HG02642 (cell line): Measurements from ENCODE around the gene ADRB2.
"Not testable (repeated sequence)": the region's sequence is repeated elsewhere in the genome, so short reads cannot be mapped to it uniquely, and the experiment has no call there.

ENCODE experiments used
- ATAC-seq: cut with Tn5 transposase; IDR thresholded peaks from one replicate; pipeline ENCODE4 v1.9.1; 2021; ENCODE audit warnings: mild to moderate bottlenecking; ENCODE audit not compliant: unreplicated experiment, poor library complexity

ADRB2 gene

DNA sequence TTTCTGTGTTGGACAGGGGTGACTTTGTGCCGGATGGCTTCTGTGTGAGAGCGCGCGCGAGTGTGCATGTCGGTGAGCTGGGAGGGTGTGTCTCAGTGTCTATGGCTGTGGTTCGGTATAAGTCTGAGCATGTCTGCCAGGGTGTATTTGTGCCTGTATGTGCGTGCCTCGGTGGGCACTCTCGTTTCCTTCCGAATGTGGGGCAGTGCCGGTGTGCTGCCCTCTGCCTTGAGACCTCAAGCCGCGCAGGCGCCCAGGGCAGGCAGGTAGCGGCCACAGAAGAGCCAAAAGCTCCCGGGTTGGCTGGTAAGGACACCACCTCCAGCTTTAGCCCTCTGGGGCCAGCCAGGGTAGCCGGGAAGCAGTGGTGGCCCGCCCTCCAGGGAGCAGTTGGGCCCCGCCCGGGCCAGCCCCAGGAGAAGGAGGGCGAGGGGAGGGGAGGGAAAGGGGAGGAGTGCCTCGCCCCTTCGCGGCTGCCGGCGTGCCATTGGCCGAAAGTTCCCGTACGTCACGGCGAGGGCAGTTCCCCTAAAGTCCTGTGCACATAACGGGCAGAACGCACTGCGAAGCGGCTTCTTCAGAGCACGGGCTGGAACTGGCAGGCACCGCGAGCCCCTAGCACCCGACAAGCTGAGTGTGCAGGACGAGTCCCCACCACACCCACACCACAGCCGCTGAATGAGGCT, at the start of gene ADRB2:
Gene ADRB2, plus strand, starts transcription at position 559 of the 686 bp plus-strand sequence. CDS start 221 bp downstream, outside the sequence.
- ATAC-seq = peak; percentile 96

DNA sequence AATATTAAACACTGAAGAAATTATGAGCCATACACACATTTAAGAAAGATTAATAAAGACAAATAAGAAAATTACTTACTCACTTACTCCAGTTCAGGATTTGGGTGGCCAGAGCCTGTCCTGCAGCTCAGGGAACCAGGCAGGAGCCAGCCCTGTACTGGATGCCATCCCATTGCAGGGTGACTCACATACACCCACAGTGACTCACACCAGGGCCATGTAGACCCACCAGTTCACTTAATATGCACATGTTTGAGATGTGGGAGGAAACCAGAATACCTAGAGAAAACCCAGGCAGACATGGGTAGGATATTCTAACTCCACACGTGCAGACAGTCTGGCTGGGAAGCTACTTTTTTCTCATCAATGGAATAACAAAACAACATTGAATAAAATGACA, 49.6 kb upstream of the ADRB2 start:
- no peak for ATAC-seq

DNA sequence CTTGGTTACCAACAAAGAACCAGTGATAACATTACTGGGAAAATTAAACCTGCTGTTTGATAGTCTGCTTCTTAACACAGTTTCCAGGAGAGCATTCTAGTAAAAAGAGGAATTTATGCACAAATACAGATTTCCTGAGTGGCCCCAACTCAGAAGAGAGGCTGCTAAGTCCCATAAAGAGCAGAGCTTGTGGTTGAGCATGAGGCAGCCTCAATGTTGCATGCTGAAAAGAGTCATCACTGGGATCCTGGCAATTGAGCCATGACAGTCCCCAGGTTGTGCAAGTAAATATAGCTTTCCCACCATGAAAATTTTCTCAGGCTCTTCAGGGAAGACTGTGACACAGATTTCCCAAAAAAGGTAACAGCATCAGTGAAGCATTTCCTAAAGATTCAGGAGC, 47.5 kb upstream of the ADRB2 start:
- no peak for ATAC-seq

DNA sequence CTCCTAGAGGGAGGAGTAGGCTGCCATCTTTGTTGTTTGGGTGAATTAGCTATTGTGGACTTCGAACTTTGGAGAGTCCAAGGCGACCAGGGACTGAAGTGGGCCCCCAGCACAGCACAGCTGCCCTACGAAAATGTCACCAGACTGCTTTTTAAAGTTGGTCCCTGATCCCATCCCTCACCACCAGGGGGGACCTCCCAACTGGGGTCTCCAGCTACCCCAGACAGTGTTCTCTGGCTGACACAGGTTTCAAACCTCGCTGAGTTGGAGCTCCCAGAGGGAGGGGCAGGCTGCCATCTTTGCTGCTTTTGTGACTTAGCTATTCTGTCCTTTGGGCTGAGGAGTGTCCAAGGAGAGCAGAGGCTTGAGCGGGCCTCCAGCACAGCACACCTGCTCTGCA, 45.7 kb upstream of the ADRB2 start:
- no peak for ATAC-seq

DNA sequence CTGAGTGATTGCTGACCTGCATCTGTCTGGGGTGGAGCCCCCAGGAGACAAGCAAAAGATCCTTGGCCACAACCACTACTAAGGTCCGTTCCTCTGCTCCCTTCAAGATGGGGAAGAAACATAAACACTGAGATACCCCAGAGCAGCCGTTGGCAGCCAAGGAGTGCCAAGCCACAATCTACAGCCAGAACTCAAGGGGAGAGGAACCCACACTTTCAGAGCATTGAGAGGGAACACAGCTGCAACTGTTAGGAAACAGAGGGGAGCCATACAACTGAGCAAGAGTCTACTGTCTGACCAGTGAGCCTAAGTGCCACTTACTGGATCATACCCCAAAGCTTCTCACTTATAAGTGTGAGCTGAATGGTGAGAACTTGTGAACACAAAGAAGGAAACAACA, 44.6 kb upstream of the ADRB2 start:
- no peak for ATAC-seq

DNA sequence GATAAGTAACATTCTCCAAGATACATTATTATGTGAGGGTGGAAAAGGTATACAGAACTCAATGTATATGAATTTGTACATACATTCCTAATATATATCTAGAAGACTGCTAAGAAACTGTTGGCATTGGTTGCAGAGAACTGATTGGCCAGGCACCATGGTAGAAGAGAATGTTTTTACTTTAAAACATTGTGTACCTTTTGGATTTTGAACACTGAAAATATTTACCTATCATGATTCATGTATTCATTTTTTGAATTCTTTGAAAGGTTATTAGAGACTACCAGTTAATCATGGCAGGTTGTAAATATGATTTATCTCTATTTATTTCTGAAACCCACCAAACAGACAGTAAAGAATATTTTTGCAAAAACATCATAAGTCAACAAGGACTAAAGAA, 41.2 kb upstream of the ADRB2 start:
- ATAC-seq = no peak

DNA sequence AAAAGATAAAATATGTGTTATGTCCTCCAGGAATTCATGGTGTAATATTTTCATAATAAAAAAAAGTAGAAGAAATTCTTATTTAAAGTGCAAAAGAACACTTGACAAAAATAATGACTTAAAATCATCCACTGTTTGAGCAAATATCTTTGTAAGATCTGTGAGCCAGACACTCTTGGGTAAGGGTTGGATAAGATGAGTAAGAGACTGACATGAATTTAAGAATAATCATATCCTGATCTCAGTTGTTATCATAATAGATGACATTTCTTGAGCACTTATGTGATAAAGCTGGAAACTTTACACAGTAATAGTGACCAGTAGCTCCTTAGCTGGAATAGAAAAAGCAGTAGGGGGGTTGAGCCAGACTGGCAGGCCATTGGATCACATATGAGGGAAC, 40.0 kb upstream of the ADRB2 start:
- no peak for ATAC-seq

DNA sequence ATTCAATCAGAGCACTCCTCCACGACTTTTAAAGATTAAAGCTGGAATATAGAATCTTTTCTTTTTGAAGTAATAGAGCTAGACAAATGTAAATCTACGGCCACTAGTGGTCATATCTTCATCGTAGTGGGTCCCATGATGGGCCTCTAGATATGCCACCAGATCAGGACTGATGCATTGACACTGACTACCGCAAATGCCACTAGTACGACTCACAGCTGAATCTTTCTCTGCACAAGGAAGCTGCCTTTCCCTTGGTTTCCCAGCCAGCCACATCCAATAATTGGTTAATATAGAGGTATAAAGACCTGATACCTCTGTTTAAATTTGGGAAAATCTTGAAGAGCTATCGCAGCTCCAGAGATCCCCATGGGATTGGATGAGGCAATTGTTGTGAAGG, 37.8 kb upstream of the ADRB2 start:
- ATAC-seq = no peak

DNA sequence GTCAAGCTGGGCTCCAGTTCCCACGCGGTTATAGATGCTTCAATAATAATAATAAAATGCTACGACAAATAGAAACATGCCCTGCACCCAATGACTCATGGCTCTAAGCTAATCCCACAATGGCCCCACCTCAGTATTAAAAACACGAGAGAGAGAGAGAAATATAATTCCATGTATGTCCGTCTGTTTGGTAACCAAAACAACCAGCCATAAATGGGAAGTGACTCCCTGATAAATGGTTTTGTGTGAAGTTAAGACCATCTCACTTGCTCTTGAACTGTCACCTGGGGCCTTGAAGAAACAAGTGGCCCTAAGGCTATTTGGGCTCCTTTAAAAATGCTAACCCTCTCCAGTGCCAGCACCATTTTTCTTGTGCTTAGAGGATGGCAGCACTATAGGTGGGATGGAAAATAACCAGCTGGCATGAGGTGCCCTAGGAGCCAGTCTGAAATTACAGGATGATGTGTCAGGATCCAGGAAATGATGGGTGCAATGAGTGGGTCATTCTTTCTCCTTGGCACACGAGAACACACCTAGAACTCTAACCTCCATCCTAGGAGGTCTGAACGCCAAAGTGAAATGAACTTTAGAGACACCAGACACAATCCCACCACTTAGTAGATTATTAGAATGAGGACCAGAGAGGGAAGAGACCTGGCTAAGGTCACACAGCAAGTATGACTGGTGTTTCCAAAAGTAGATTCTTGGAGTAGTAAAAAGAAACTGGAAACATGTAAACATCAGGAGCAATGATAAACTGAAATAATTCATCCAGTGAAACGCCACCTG, 35.7 kb upstream of the ADRB2 start:
- peak; percentile 32 for ATAC-seq

DNA sequence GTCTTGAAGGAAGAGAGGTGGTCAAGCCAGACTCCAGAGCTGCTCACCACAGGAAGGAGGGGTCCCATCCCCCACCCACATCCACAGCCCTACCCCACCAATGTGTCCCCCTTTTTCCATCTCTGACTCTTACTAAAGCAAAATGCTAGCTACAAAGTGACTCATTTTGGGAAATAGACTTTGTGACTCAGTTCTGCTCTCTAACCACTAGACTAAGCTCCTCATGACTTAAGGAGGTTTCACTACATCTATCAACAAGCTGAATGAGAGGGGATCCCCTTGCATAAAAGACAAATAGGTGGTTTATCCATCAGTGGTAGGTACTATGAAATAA, 35.1 kb upstream of the ADRB2 start:
- ATAC-seq = peak; percentile 94

DNA sequence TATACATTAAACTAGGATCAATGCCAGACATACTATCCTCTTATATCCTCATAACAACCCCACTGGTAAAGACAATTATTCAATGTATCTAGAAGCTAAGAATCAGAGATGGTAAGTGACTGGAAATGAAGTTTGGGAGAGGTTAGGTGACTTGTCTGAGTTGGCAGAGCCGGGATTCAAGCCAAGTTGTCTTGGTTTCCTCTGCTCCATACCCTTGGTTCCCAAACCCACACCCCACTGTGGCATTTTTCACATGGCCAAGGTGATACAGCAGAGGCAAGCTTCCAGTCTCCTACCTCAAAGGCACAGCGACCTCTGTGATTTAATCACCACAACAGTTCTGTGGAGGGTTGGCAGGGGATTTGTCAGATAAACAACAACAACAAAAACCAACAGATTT, 34.7 kb upstream of the ADRB2 start:
- ATAC-seq = no peak

DNA sequence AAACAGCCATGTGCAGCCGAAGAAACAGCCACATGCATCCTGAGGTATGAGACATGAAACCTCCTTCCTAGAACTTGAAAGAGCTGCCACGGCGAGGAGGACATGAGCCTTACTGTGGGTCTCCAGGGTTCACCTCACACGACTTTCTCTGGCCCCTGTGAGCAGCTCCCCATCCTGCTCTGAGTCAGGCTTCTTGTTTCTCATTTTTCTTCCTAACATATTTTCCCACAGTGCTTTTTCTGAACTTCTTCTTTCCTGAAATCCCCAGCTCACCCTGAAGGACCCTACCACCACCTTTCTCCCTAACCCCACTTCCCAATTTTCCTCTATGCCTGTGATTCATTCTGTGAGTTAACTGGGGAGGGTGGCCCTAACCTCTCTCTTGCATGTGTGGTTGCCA, 33.7 kb upstream of the ADRB2 start:
- no peak for ATAC-seq

DNA sequence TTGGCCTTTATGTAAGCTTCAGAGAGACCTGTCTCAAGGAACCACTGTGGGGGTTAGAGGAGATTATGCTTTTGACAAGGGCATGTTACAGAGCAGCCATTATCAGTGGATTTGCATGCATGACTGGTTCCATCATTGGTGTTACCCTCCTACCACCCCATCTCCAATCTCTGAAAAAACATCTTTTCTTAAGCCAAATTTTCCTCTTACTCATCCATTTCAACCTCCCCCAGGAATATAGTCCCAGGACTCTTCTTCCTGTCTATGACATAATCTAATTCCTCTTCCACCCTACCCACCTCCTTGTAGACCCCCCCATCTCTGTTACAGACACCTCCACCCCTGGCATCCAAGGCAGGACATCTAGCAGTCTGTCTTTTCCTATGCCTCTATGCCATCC, 33.1 kb upstream of the ADRB2 start:
- no peak for ATAC-seq

DNA sequence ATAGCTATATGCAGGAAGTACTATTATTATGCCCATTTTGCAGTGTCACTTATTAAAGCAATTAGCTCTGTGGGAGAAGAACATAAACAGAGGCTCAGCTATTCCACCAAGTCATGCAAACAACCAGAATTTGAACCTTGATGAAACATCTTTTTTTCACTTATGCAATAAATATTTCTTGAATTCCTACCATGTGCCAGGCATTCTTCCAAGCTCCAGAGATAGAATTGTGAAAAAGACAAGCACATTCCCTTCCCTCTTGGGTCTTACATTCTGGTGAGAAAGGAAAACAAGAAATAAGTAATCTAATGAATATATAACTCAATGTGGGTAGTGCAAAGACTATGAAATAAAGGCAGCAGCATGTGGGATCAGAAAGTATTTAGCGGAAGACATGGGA, 32.1 kb upstream of the ADRB2 start:
- no peak for ATAC-seq

DNA sequence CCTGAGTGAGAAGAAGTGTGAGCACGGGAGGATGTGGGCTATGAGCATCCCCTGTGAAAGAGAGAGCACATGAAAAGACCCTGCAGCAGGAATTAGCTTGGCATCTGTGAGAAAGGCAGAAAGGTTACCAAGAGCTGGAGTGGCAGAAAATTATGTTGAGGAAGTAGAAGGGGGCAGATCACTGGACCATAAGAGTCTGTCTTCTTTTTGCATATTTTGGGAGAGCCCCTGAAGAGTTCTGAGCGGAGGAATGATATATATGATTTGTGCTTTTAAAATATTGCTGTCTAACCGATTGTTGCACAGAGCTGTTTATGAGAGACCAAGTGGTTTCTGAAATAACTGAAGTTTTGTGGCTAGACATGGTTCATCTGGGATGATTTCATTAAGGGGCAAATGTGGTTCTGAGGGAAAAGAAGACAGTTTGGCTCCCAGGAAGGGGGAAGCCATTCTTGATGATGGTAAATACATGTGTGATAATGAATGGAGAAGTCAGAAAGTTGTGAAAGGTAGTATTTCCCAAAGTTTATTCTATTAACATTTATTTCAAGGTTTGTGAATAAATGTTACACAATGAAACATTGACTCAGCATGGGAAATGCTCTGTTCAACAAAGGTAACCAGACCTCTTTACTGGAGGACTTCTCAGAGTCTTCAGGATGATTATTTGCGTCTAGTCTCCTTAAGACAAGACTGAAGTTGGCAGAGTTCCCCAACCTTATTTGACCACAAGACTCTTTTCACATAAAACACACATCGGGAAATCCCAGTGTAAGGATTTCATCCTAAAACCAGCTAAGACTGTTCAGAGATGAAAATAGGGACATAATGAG, 31.5 kb upstream of the ADRB2 start:
- ATAC-seq = no peak

DNA sequence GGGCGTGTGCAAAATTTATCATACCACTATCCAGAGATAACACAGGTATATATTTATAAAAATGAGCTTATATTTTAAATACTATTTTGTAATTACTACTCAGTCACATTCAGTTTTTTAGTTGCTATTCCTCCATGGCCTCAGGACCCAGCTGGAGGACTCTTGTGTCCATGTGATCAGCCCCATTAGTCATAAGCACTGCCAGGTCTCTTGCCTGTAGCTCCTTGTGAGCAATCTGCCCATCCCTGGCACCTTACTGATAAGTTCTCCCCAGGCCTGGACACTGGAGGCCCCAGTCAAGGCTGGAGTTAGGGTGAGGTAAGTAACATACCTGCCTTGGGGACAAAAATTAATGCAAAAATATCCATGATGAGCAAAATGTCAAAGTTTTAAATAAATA, 29.5 kb upstream of the ADRB2 start:
- ATAC-seq = no peak

DNA sequence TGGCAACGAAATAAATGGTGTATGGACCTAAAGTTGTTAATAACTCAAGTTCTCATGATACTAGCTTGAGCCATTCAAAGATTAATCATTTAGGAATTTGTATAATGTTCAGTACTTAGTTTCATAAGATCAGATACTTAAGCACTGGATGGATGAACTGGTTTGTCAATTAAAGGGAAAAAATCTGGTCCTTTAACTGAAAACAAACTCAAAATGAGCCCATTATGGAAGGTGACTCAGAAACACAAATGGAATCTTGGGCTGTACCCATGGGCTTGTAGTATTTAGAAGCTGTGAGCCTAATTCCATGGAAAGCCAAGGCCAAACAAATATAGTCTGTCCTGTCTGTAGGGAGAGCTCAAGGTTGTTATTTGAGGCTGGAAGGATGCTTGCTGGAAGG, 27.6 kb upstream of the ADRB2 start:
- ATAC-seq = no peak

DNA sequence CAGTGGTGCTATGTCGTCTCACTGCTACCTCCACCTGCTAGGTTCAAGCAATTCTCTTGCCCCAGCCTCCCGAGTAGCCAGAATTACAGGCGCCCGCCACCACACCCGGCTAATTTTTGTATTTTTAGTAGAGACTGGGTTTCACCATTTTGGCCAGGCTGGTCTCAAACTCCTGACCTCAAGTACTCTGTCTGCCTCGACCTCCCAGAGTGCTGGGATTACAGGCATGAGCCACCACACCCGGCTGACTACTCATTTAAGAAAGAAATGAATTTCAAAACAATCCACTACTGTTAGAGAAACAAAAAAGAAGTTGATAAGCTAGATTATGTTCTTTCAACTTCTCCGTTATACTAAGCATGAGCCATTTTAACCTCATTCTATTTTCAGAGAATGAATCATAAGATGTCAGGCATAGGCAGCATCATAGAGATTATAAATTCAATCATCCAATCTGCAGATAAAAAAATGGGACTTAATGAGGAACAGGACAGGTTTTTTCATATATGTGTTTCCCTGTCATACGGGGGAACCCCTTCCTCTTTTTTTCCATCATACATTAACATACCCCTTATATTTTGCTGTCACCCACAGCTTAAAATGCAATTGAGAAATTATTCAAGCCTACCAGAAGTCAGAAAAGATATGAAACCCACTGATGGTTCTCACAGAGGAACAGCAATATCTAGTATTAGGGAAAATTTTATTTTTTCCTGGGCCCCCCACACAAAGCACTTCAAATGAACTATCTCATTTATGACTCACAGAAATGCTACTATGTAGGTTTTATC, 26.5 kb upstream of the ADRB2 start:
- ATAC-seq = no peak

DNA sequence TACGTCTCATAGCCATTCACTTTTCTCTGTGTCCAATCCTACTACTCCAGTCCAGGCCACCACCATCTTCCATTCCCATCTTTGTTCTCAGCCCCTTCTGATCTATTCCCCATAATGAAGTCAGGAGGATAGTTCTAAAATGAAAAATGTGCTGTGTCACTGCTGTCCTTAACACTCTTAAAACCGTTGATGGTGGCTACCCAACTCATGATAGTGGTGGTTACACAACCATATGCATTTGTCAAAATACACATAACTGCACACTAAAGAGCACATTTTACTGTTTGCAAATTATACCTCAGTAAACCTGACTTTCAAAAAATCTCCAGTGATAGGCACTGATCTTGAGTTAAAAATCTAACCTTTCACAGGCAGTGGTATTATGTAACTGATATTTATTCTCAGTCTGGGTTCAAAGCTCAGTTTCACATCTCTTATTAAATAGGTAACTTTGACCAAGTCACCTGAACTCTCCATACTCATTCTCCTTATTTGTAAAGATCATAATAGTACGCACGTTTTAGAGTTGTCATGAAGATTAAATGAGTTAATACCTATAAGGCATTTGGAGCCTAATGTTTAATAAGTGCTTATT, 24.6 kb upstream of the ADRB2 start:
- no peak for ATAC-seq

DNA sequence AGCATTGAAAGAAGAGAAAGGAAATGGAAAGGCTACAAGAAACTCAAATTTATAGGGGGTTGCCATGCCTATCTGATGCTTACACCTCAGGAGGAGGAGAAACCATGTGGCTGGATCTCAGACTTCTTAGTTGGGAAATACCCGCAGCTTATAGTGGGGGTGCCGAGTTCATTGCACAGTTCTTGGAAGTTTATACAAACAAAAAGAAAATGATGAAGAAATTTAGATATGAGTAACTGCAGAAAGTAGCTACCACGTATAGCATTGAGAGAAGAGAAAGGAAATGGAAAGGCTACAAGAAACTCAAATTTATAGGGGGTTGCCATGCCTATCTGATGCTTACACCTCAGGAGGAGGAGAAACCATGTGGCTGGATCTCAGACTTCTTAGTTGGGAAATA, 23.0 kb upstream of the ADRB2 start:
- ATAC-seq = not testable (repeated sequence)
